GM19023 (cell line): ENCODE results near the gene DUOX1.

Experiments used
- ATAC-seq: cut with Tn5 transposase; IDR thresholded peaks from one replicate; pipeline ENCODE4 v1.9.1; 2021; ENCODE audit warnings: mild to moderate bottlenecking, moderate library complexity; ENCODE audit not compliant: unreplicated experiment

The DUOX1 gene

DNA sequence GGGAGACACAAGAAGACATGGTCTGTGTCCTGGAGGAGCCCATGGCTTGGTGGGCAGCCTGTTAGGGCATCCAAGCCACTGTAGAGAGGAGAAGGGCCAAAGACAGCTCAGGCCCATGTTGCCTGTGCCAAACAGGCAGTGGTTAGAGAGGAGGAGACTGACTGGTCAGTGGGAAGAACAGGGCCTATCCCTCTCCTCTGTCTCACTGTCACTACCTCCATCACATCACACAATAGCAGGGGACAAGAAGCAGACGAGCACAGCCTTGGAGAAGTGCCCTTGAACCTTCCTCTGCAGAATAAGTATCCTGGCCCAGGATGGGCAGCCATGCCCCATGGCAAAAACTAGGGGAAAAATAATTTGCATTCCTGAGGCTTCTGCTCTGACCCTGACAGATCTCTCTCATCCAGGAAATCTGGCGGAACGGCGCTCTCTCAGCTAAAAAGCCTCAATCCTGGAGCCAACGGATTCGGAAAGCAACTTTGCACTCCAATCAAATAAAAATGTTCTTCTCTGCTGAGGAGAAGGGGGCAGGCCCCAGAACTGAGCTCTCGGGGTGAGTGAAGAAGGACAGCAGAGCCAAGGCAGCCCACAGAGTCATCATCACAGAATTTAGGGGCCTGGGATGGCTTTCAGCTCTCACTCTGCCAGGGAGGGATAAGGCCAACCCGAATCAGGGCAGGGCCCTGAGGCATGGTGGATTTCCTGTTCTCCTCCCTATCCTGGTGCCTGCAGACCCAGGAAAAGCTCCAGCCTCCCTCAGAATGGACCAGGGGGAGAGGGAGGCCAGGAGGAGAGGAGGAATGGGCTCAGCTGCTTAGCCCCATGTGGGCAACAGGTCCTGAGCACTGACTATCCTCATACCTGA, 56.3 kb downstream of the DUOX1 start:
- no peak for ATAC-seq

- no peak for ATAC-seq
These were observed 57.2 kb downstream of the DUOX1 start for GRCh38 chr15:45186771-45187577.

- no peak for ATAC-seq
These were observed 57.7 kb downstream of the DUOX1 start for GRCh38 chr15:45187578-45187893.

DNA sequence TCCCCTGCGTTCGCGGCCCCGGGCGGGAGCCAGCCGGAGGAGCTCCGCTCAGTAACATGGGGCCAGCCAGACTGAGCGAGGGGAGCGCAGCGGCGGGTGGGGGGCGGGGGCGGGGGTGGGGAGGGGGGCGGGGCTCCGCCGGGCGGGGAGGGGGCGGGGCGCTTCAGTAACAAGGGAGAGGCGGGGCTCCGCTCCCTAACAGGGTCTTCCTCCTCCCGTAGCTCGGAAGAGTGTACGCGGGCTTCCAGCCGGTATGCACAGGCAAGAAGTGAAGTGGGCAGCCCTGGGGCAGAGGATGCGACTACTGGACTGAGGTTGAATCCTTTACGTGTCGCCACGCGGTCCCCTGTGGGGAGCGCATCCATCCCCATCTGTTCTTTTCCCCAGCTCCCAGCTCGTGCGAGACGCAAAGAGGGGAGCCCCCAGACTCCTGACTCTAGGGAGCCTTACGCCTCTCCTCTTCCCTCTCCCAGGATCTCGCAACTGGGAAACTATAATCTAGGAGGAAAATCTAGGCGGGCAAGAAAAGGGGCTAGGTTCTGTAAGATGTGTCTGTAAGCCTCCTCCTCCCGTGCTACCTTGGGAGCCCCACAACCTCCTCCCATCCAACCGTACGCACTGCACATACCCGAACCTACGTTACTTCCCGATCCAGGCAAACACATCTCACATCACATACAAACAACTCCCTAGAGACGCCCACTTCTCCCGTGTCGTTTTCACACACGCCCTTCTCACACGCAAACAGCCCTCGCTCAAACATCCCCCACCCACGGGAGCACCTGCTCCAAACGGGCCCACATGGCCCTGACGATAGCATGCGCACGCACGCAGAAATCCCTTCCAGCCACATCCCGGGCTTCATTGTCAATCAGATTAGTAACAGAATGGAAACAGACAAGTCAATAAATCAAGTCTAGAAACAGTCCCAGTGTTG, 58.4 kb downstream of the DUOX1 start, which contains the start of gene SHF:
Gene SHF (minus strand): TSS at position 73 of the 937 bp plus-strand sequence. CDS start 15 bp downstream, at position 58.
- peak; percentile 53 for ATAC-seq

DNA sequence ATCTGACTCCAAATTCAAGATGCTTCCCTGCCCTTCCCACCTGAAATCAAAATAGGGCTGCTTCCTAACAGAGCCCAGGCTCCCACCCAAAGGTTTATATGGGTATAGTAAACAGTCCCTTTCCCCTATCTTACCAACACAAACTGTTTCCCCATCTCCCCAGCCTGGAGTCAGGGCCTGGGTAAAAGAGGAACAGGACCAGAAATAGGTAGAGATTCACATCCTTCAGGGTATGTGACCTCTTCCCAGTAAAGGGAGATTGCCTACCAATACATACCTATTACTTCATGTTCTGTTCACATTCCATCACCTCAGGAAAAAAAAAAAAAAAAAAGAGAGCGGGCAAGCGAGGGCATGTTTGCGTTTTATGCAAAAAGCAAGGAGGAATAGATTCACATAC, 67.7 kb downstream of the DUOX1 start:
- no peak for ATAC-seq

GRCh38 chr15:45198337-45199135, 68.7 kb downstream of the DUOX1 start:
- ATAC-seq, result peak; percentile 55

GRCh38 chr15:45199136-45199810, 69.5 kb downstream of the DUOX1 start:
- peak; percentile 9 for ATAC-seq

DNA sequence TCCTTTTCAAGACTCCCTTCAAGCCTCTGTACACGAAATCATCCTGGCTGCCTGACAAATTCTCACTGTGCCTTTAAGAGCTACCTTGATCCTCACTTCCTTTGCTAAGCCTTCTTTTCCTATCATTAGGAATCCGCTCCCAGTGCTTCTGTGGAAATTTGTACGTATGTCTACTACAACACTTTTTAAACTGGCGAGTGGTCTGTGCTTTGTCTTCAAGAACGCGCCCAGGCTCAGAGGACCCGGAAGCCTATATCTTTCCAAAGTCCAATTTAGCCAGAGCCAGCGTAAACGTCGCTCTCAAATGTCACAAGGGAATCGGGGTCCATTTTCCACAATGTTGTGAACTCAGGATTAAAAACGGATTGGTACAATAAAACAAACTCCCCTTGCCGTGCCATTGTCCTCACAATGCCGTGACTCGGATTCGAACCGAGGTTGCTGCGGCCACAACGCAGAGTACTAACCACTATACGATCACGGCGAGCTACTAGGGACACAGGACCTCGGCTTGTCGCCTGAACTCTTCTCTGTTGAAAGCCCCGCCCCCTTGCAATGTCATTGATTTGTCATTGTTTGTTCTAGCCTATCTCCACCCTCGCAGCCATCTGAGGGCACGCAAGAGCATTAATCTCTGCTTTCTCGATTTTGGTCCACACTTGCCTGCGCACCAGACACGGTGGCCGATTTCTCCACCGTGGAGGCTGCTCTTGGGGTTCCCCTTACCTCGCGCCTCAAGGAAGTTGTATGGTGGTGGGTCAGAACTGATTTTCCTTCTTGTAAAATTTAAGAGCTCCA, 70.4 kb downstream of the DUOX1 start:
- ATAC-seq, result peak; percentile 50

DNA sequence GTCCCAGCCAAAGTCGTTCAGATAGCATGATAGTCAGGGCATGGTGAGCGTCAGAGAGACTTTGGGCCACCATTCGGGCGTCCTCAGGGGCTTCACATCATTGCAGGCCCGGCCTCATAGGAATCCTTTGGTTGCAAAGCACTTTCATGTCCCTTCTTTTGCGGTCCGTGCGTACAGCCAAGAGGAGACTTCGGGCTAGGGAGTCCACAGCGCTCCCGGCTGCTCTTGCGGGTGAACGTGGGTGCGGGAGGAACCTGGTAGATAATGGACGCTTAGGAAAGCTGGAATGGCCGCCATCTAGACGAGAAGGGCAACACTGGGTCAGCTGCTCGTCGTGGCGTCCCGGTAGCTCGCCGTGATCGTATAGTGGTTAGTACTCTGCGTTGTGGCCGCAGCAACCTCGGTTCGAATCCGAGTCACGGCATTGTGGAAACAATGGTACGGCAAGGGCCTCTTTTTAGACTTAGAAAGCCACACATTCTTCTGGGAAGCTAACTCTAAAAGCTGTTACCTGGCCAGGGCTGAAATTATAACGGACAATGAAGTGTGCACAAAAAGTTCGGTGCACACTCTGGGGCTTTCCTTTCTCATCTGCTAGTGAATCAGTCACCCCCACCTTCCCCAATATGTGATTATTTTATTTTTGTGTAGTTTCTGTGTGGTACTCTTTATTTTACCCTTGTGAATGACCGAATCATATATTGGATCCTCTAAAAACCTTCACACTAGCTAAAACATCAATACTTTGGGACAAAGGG, 71.2 kb downstream of the DUOX1 start:
- ATAC-seq, result peak; percentile 19

- ATAC-seq, result no peak
These were observed 71.7 kb downstream of the DUOX1 start for GRCh38 chr15:45201557-45201859.

GRCh38 chr15:45201869-45202268, 72.1 kb downstream of the DUOX1 start:
- ATAC-seq, result no peak

DNA sequence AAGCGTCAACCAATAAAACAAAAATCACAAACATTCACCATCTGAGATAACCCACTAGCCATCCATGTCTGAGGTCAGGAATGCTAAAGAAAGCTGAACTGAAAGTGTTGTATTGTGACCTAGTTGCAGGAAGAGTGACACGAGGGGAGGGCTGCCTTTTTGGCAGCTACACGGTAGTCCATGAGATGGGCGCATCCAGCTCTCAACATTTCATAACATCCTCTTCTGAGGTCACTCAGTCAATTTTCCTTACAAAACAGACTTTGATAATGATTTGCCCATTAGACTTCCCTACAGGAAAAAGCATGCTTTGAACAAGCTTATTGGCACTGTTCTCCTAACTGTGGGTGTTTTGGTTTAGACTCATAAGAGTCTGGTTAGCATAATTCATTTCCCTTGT, 73.4 kb downstream of the DUOX1 start:
- no peak for ATAC-seq

- ATAC-seq, result no peak
These were observed 75.4 kb downstream of the DUOX1 start for GRCh38 chr15:45205192-45205591.

GRCh38 chr15:45212493-45212892, 82.7 kb downstream of the DUOX1 start:
- ATAC-seq, result no peak
